ENCODE measurements around the gene POLR2I.
"Not testable (repeated sequence)": the region's sequence is repeated elsewhere in the genome, so short reads cannot be mapped to it uniquely, and the experiment has no call there.

The POLR2I gene

DNA sequence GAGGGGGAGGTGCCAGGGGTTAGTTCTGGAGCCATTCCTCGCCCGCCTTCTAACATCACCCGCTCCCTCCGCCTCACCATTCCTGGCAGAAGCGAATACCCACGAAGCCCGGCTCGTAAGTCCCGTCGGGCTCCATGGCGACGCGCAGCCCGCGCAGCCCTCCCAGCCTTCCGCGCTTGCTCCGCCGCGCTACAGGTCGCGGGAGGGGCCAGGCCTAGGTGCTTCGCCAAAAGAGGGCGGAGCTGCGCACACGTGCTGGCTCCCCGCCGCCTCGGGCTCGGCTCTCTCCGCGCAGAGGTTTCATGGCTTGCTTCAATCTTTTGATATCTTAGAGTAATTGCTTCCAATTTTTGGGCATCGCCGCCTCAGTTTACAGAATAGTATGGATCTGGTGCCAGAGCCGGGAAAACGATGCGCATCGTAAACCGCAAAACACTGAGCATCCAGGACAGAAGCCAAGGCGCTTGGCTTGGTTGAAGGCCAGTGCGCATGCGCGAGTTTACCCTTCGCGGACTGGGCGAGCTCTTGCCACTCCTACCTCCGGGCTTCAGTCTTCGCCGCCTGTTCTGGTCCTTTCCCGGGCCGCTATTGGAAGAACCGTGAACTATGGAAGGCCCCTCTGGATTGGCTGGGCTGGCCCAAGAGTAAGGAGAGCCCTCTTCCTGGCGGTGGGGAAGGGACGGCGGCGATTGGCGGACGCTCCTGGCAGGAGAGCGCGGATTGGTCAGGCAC lies at the start of gene POLR2I:
Gene POLR2I (minus strand): TSS at position 155 of the 732 bp plus-strand sequence. CDS start 19 bp downstream, at position 136.
- DNase-seq, result peak; percentile 98

DNA sequence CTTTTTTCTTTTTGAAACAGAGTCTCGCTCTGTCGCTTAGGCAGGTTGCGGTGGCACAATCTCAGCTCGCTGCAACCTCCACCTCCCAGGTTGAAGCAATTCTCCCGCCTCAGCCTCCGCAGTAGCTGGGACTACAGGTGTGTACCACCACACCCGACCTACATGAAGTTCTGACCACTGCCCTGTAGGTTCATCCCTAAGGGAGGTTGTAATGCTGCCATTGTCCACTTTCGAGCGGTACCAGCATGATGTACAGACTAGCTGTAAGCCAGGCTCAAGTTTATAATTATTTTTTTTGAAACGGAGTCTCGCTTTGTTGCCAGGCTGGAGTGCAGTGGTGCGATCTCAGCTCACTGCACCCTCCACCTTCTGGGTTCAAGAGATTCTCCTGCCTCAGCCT lies 49.1 kb upstream of the POLR2I start:
- DNase-seq, result no peak

DNA sequence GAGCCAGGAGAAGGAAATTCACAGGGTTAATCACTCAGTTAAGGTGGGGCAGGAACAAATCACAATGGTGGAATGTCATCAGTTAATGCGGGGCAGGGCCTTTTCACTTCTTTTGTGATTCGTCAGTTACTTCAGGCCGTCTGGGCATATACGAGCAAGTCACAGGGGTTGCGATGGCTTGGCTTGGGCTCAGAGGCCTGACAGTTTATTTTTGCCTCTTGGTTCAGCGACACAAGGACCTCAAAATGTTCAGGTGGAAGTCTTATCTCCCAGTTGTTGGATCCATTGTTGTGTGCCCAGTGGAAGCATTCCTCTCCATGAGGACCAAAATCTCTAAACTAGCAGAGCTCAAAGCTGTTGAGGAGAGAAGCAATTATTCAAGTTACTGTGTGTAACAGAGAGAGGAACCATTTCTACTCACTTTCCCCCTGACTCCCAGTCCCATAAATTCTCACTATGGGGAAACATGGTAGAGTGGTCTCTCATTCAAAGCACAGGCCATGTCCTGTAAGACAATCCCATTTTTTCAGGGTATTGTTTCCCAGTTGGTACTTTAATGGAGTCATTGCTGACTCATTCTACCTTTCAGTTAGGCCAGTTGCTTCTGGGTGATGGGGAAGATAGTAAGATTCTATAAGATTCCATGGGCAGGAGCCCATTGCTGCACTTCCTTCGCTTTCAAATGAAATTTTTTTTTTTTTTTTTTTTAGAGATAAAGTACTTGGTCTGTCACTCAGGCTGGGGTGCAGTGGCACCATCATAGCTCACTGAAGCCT lies 46.3 kb upstream of the POLR2I start:
- DNase-seq, result no peak

DNA sequence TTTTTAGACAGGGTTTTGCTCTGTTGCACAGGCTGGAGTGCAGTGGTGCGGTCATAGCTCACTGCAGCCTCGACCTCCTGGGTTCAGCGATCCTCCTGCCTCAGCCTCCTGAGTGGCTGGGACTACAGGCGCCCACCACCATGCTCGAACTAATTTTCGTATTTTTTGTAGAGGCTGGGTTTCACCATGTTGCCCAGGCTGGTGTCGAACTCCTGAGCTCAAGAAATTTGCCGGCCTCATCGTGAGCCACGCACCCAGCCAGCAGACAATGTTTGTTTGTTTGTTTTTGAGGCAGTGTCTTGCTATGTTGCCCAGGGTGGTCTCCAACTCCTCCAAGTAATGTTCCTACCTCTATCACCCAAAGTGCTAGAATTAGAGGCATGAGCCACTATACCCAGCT lies 38.5 kb upstream of the POLR2I start:
- DNase-seq, result no peak

DNA sequence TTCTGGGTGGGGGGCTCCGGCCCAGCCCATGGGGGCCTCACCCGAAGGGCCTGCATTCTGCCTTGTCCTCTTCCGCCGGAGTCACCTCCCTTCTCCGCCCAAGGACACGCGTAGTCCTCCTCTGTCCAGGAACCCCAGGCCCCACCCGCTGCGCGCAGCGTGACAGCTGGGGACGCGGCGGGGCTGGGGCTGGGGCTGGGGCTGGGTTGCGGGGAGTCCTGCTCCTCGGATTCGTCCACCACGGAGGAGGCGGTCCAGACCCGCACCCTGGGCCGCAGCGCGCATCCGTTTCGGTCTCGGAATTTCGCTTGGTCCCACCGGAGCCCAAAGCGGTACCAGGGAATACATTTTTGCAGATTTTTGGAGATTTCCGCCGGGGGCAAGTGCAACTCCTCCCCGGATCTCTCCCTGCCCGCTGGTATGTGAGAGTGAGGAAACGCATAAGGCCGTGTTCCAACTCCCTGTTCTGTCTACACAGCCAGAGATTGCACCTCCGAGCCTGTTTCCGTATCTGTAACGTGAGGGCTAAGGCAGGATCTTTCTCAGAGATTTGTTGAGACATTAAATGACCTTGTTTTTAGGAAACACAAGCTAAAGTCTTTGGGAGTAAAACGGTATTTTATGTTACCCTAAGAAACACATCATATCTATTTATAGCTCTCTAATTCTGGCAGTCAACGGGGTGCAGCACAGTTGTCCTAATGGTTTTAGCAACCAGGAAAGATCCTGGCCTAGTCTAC lies 37.8 kb upstream of the POLR2I start, which contains the start of gene COX7A1:
Gene COX7A1 (minus strand): TSS at position 96 of the 740 bp plus-strand sequence. CDS start 40 bp downstream, at position 56.
- no peak for DNase-seq

DNA sequence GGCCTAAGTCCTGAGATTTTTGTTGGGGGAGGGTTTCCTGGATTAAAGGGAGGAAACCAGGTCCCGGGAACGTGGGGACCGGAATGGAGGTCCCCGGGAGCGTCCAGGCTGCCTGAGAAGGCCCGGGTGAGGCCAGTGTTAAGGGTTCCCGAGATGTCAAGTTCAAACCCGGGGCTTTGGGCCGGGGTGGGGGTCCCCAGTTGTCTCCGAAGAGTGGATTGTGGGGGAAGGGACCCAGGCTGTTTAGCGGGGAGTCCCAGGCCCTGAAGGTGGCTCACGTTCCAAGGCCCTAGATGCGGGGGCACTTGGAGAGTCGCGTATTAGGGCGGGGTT lies 37.3 kb upstream of the POLR2I start:
- DNase-seq, result no peak

DNA sequence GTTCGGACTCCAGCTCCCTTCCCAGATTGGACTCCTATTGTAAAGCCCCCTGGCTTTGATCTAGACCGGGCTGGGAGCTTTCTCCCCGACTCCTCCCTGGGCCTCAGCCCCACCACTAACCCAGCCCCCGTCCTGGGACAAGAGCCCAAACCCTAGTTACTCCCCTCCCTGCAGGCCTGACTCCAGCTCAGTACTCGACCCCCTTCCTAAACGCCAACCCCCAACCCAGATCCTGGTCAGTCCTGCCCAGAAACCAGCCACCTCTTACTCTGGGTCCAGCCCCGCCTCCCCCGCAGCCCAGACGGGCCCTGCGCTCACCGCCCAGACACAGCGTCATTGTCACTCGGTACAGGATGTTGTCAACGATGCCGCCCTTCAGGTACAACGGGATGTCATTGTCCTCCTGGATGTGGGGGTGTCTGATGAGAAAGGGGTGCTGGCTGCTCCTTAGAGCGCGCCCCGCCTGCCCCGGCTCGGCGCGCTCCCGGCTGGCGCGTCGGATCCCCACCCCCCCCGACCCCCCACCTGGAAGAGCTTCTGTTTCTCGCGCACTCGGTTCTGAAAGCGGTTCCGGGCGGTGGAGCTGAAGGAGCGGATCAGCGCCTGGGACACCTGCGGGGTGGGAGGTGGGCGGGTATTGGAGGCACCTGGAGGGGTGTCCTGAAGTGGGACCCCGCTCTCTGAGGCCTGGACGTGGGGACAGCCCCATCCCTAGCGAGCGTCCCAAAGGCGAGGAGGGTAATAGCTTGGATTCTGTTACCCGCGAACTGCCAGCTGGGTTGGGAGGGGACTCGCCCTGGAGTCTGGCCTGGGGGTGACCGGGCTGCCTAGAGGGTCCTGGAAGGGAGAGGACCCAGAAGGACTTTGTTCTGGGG lies 36.7 kb upstream of the POLR2I start:
- DNase-seq, result no peak

DNA sequence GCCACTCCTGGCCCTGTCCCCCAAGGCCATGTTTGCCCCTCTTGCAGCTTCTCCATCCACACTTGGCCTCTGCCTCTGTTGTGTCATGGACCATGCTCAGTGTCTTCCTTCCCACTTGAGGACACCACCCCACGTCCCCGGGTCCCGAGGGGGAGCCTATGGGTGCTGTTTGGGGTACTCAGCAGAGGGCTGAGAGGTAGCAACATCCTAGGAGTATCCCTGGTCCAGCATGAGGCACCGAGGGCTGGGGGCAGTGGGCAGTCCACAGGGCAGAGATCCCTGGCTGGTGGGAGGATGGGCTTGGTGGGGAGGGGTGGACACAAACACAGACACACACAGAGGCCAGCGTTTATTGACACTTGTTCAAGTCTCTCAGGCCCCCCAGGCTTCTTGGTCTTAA lies 35.9 kb upstream of the POLR2I start:
- DNase-seq, result no peak

DNA sequence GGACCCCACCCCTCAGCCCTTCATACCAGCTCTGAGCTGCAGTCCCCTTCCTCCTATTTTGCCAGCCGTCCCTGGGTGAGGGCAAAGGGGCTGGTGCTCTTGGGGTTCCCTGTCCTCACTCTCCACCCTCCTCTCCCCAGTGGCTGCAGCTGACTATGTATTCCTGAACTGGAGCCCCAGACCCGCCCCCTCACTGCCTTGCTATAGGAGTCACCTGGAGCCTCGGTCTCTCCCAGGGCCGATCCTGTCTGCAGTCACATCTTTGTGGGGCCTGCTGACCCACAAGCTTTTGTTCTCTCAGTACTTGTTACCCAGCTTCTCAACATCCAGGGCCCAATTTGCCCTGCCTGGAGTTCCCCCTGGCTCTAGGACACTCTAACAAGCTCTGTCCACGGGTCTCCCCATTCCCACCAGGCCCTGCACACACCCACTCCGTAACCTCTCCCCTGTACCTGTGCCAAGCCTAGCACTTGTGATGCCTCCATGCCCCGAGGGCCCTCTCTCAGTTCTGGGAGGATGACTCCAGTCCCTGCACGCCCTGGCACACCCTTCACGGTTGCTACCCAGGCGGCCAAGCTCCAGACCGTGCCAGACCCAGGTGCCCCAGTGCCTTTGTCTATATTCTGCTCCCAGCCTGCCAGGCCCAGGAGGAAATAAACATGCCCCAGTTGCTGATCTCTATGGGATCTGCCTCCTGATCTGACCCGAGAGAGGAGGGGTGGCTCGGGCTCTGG lies 35.2 kb upstream of the POLR2I start:
- DNase-seq, result no peak

DNA sequence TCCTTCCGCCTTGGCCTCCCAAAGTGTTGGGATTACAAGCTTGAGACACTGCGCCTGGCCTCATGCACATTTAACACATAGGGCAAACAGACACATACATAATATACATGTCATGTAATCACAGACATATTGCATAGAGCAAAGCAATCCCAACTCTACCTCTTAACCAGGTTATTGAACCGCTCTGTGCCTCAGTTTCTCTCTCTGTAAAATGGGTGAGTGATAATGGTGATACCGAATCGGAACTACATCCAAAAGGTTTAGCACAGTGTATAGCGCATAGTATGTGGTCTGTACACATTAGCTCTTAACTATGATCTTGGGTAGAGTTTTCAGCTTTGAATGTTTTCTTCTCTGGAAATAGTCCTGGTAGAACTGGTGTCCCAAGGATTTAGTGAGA lies 29.9 kb upstream of the POLR2I start:
- no peak for DNase-seq

DNA sequence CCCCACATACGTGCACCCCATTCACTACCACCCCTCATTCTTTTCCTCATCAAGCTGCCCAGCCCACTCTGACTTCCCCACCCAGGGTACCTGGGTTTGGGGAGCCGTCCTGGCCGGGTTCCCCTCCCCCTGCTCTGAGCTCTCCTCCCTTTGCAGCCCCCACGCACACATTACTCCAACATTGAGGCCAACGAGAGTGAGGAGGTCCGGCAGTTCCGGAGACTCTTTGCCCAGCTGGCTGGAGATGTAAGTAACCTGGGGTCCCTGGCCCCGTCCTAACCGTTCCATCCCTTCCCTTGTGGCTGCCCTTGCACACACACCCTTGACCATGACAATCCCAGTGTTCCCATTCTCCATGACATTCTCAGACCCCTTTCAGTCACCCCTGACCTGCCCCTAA lies 27.8 kb upstream of the POLR2I start:
- DNase-seq, result no peak

DNA sequence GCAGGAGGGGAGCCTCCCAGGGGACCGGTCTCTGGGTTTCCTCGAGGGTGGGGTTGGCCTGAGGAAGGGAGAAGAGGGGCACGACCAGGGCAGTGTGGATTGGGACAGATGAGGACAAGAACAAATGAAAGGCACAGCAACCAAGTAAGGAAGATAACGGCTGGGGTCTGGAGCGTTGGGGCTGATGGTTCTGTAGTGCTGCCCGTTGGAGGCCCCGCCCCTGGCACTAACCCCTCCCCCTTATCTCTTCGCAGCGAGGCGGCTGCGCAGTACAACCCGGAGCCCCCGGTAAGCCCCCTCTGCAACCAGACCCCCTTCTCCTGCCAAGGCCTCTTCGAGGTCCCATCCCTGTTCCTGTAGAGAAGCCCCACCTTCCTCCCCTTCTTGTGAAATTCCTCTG lies 27.4 kb upstream of the POLR2I start:
- no peak for DNase-seq

DNA sequence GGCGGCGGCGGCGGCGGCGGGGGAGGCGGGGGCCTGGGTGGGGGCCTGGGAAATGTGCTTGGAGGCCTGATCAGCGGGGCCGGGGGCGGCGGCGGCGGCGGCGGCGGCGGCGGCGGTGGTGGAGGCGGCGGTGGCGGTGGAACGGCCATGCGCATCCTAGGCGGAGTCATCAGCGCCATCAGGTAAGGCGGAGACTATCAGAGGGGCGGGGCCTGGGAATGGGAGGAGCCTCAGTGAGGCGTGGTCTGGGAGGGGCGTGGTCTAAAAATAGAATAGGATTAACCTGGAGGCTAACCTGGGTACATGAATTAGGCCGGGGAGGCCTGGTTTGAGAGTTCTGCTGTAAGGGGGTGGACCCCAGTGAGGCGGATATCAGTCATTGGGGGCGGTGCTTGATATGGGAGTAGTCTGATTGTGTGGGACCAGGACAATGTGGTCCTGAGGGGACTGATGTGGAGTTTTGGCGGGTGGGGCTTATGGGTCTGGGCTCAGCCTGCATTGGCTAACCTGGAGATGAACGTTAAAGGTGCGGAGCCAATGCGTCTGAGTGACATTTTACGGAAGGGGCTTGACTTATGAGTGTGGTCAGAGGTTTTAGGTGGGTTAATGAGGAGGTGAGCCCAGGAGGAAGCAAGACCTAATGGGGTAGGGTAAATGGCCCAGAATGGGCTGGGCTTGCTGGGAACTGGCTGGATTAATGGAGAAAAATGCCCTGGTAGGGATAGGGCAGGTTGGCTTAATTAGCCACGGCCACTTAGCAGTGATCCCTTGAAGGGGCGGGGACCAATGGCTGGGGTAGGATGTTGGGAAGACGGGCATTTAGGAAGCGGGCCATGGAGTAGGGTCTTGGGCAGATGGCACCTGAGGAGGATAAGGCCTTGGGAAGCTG lies 26.6 kb upstream of the POLR2I start:
- peak; percentile 89 for DNase-seq

DNA sequence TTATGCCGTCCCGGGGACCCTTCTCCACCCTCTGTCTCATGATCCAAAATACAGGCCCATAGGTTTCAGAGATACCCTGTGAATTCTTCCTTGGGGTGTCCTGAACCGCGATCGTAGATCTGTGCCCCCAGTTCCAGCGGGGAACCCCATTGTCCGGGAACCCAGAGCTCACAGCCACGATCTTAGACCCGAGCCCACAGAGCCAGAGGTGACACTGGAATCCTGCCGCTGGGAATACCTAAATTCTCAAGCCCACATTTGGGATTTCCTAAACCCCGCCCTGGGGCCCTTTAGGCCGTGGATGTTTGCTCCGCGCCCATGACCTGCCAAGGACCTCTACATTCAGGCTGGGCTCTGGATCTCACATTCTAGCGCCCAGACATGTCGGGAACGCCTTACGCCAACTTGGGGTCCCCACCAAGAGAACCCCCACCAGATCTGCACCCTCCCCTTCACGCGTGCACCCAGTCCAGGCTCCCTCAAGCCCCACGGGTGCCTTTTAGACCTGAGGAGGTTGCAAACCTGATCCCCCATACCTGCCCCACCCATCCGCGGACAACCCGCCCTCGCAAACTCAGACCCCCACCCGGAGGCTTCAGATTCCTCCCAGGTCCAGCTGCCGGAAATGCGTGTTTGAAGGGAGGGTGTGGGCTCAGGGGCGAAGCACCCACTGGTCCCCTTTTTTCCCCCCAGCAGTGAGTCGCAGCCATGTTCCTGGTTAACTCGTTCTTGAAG lies 25.8 kb upstream of the POLR2I start:
- DNase-seq, result peak; percentile 68

DNA sequence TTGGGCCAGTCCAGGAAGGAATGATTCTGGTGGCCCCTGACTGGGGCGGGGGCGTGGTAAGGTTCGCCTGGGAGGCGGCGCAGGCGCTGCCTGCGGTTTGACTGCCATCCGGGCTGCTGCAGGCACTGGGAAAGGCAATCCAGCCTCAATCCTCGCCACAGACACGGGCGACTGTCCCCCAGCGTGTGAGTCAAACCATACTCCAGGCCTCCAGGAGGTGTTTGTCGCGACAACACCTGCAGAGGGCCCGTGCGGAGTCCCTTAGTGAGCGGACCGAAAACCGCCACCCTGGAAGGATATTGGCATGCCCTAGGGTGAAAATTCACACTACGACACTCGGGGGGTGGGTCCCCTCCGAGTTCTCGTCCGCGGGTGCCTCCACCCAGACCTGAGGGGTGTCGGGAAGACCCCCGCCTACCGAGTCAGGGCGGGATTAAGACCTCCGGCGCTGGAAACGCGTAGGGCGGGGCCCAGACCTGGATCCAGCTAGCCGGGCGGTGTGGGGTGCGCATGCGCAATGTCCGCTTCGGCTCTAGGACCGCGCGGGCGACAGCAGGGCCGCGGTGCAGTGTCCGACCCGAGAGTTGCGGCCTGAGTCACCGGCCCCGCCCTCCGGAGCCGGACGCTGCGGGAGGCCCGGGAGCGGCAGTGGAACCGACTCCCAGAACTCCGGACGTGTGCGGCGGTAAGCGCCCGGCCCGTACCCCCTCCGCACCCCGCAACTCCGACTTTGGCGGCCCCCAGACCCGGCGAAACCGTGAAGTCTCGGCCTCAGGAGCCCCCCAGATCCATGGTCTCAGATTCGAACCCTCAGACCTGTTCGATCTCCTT lies 25.0 kb upstream of the POLR2I start, which contains the start of gene CAPNS1:
Gene CAPNS1 (plus strand): TSS at position 594 of the 831 bp plus-strand sequence. CDS start 946 bp downstream, outside the sequence.
- DNase-seq, result peak; percentile 96

DNA sequence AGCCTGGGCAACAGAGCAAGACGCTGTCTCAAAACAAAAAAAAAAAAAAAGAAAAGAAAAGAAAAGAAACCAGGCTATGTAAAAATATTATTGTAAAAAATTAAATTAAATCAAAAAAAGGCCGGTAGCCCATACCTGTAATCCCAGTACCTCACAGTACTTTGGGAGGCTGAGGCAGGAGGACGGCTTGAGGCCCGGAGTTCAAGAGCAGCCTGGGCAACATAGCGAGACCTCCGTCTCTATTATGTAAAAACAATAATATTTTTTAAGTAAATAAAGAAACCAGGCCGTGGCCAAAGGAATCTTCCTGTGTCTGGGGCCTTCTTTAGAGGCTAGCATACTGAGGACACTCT lies 24.4 kb upstream of the POLR2I start:
- DNase-seq, result no peak

DNA sequence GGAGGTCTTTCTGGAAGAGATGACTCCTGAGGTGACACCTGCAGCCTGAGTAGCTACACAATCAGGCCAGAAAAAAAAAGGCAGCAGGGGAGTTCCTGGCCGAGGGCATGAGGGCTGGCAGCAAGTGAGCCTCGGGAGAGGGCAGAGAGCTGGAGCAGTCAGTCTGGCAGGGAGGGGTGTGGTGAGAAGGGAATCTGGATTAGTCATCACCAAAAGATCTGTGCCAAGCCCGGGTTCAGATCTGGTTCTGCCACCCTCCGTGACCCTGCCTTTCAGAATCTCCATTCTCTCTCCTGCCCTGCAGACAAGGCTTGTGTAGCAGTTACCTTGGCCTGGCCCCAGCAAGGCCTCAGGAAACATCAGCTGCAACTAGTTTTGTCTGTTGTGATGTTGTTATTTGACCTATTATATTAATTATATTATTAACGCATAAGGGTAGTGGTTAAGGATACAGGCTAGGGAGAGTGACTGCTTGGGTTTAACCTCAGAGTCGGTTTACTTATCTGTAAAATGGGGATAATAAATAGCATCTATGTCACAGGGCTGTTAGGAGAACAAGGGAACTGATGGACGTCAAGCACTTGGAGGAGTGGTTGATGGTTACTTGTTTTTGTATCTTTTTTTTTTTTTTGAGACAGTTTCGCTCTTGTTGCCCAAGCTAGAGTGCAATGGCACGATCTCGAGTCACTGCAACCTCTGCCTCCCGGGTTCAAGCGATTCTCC lies 22.4 kb upstream of the POLR2I start:
- DNase-seq, result peak; percentile 25

DNA sequence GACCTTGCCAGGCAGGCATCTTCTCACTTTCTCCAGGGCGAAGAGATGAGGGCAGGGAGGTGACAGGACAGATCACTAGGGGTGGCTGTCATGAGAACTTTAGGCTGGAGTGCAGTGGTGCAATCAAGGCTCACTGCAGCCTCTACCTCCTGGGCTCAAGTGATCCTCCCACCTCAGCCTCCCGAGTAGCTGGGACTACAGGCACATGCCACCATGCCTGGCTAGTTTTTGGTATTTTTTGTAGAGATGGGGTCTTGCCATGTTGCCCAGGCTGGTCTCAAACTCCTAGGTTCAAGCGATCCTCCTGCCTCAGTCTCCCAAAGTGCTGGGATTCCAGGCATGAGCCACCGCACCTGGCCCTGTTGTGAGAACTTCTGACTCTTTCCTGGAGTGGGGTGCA lies 20.2 kb upstream of the POLR2I start:
- not testable (repeated sequence) for DNase-seq
